Muscle of arm (tissue), 12 donors: Measurements from ENCODE around the gene SMNDC1. TPM values are rescaled to one million over a fixed set of nuclear protein-coding genes. Genes with fewer than 3 reads are reported as not detected.
"Not testable (repeated sequence)": the region's sequence is repeated elsewhere in the genome, so short reads cannot be mapped to it uniquely, and the experiment has no call there.

Experiments used
- DNase-seq: peaks from one replicate; pipeline ENCODE4 v3.0.0-alpha.2; 2013
- polyA plus RNA-seq, 12 donors: library from polyadenylated mRNA; unstranded; fragments of 120-200 nt; gene quantifications; one replicate each; pipeline ENCODE4 v1.2.1, GENCODE V29; 2013; ENCODE audit not compliant: insufficient read length in 12 of 12

SMNDC1 gene
- polyA plus RNA-seq, 12 donors: 33.2 to 53.4 (median 38.6) TPM; not detected in 1

DNA sequence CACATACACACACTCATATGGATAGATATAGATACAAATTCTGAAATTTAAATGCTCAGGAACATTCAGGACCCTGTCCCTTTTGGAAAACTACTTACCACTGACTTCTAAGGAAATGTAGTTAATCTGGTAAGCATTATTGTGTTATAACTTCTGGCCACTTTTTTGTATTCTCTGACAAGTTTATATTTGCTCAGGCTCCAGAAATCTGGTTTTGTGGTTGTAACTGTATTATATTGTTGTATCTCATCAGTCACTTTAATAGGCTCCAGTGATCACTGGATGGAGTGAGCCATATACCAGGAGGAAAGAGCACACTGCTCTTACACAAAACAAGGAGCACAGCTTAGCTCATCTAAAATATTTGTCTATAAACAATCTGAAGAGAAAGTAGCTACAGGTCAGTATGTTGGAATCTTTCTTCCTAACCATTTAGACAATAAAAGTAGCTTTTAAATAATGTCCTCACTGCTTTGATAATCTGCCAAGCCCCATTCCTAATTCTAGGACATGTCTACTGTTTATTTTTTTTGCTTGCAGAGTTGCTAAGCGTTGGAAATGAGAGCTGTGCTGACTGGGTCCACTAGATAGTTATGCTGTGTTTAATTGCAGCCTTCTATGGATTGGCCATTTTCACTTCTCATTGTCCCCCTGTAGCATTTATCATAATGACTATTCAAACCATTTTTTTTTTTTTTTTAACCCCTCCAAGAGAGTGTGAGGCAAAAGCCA lies 43.8 kb downstream of the SMNDC1 start:
- DNase-seq: no peak

DNA sequence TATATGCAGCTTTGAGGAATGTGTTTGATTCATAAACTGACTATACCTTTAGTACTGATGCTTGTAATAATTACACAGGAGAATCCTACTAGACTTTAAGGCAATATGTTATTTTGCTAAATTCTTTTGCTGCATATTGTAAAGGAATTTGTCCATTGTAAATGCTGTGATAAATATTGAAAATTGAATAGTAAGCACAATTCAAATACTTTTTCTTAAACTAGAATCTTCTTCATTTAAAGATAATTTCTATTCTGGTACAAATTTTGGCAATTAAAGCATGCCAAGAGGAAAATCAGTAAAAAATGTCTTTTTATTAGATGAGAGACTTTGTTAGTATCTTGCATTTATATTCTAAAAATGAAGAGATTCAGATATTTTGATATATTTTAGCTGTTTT lies 45.4 kb downstream of the SMNDC1 start:
- DNase-seq: no peak

DNA sequence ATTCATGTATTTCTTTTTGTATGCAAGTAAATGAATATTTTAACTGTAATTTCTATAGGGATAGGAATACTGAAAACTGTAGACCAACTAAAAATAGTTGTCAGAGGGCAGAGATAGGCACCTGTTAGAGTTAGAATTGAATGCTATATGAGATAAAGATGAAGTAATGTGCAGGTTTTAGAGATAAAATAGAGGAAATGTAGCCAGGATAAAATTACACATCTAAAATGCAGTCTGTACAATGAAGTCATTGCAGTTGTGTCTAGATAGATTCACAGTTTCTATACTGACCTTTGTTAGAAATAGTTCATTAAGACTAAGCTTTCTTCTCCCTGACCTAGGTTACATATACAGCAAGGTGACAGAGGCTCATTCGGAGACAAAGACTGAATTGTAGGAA lies 46.2 kb downstream of the SMNDC1 start:
- no peak for DNase-seq

DNA sequence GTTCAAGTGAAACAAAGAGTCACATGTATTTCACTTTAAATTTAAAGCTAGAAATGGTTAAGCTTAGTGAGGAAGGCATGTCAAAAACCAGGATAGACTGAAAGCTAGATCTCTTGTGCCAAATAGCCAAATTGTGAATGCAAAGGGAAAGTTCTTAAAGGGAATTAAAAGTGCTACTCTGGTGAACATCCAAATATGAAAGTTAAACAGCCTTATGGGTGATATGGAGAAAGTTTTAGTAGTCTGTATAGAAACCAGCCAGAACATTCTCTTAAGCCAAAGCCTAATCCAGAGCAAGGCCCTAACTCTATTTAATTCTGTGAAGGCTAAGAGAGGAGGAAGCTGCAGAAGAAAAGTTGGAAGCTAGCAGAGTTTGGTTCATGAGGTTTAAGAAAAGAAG lies 50.3 kb downstream of the SMNDC1 start:
- no peak for DNase-seq

DNA sequence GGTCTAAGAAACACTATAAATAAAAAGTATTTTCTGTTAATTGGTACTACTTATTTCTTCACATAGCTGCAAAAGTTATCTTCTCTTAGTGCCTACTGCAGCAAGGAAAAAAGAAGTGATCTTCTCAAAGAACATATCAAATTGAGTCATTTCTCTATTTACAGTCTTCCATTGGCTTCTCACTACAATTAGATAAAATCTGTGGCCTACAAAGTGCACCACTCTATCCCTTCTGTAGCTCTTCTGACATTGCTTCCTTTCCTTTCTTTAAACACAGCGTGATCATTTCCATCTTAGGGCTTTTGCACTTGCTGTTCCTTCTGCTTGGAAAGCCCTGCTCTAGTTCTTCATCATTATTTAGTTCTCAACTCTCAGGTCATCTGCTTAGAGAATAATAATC lies 52.6 kb downstream of the SMNDC1 start:
- no peak for DNase-seq

DNA sequence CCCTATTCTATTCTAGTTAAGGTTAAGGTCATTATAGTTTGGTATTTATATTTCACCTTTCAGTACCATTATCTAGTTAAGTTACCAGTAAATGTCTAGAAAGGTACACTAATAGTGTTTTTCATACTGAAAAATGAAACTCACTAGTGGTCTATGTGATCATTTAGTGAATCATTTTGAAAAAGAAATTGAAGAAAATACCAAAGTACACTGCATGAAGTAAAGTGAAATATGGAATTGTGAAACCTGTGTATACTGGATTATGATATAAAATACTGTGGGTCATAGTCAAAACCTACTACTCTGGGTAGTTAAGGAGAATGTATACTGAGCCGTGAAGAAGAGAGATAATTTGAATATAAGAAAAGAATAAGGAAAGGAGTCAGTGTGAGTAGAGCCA lies 53.3 kb downstream of the SMNDC1 start:
- not testable (repeated sequence) for DNase-seq

DNA sequence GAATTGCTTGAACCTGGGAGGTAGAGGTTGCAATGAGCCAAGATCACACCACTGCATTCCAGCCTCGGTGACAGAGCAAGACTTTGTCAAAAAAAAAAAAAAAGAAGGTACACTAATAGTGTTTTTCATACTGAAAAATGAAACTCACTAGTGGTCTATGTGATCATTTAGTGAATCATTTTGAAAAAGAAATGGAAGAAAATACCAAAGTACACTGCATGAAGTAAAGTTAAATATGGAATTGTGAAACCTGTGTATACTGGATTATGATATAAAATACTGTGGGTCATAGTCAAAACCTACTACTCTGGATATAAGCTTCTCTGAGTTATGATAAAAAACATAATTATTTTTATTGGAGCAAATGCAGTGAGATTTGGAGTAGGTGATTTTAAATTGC lies 55.2 kb downstream of the SMNDC1 start:
- not testable (repeated sequence) for DNase-seq

DNA sequence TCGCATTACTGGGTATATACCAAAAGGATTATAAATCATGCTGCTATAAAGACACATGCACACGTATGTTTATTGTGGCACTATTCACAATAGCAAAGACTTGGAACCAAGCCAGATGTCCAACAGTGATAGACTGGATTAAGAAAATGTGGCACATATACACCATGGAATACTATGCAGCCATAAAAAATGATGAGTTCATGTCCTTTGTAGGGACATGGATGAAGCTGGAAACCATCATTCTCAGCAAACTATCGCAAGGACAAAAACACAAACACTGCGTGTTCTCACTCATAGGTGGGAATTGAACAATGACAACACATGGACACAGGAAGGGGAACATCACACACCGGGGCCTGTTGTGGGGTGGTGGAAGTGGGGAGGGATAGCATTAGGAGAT lies 56.9 kb downstream of the SMNDC1 start:
- DNase-seq: not testable (repeated sequence)

DNA sequence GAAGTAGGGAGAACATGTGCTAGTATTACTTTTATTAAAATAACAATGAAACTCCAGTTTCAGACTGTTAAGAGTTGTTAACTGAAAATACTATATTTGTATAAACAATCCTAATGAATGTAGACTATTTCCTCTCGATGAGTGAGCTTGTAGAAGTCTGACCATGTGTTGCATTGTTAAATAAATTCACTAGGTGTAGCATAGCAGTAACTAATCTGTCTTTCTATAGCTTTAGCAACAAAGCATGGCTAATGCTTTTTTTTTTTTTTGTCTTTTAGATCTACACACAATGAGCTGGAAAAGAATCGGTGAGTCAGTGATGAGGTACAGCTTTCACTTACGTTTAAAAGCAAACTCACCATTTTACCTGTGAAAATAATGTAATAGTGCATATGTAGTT lies 60.2 kb downstream of the SMNDC1 start:
- no peak for DNase-seq

DNA sequence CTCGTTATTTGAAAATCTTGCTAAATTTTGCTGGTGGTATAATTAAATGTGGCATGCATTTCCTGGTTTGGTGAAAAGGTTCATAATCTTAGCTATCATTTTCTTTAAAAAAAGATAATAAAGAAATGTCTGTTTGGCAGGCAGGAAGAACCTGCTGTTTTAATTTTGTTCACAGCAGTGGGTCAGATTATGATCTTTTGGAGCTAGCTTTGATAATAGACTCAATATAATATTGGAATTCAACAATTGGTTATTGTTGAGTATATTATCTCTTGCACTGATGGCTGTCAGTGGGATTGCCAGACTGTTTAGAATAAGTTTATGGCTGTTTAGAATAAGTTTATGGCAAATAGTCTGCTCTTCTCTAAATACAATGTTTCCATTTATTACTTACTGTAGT lies 62.2 kb downstream of the SMNDC1 start:
- DNase-seq: no peak

DNA sequence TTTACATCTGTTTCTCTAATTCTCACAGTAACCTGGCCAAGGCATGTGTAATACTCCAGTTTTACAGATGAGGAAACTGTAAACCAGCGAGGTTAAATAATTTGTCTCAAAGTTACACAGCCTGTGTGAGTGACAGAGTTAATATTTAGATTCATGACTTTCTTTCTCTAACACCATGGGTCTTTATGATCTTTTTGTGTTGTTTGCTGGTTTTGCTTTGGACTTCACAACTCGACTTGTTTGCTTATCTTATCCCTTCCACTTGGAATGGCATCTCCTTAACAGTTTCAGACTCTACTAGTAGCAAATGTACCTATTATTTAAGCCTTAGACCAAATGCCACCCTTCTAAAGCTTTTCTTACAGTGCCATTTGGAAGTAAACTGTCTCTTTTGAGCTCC lies 62.9 kb downstream of the SMNDC1 start:
- DNase-seq: no peak

DNA sequence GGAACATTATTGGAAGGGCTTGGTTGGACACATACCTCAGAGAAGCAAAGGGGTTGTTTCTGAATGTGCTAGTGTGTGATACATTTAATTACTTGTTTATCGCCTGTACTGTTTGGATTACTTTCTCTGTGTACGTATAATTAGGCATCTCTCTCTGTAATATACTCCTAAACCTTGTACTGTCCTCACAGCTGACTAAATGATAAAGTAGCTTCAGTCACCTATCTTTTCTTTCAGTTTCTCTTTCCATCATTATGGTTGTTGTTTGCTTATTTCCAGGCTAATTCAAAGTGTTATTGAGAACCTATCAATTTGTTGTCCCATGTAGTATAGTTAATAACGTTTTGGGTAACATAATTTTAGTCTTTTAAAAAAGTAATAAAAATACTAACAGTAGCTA lies 63.3 kb downstream of the SMNDC1 start:
- DNase-seq: no peak

Other genes with a start within 250 kb of the SMNDC1 start
- 10 to 100 TPM in 11 of 12 donors, not detected in 1; 22.7 to 58.0 (median 25.1) TPM for gene MXI1, start 97.3 kb downstream of the SMNDC1 start, polyA plus RNA-seq
- gene DUSP5, start 193.0 kb upstream of the SMNDC1 start, polyA plus RNA-seq: 1 to 10 TPM in 10 of 12 donors, not detected in 2; 1.8 to 9.2 (median 3.7) TPM